ENCODE data around the gene KPNA3.

- TF ChIP-seq CTCF (conservative IDR thresholded peaks at IDR 0.05 in 1 of 2, IDR thresholded peaks at IDR 0.05 in 1 of 2; ENCODE audit: extremely low read depth in 1 of 2, insufficient read depth in 1 of 2, low read depth in 1 of 2, low read length in 2 of 2) = no peak
- TF ChIP-seq EZH2 (IDR thresholded peaks at IDR 0.05; ENCODE audit: borderline replicate concordance, low read length) = no peak
Measured at GRCh38 chr13:49670828-49671227, 121.7 kb downstream of the KPNA3 start.

All from mammary epithelial cell (primary cell).